ENCODE data around the gene TBX4. TPM values are rescaled to one million over a fixed set of nuclear protein-coding genes. Genes with fewer than 3 reads are reported as not detected.

Gene TBX4
- total RNA-seq, 4 donors from 2014 or later = not detected

DNA sequence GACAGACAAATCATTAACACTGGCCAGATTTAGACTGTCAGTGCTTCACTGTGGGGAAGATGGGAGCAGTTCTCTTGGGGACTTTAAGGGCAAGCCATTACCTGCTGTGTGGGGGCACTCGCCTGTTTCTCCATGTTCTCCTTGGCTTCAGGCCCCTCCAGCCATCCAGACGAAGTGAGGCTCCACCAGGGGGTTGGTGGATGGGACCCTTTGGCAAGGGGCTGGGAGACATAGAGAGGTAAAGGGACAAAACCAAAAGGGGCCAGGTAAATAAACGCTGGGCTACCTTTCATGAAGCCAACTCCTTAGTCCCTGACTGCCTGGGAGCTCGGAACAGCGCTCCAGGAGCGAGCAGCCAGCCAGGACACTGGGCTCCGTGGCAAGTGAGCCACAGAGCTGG, 14.0 kb downstream of the TBX4 start:
- DNase-seq = peak in 2 of 3 donors; percentile 32 to 34
- Histone ChIP-seq H3K27me3 (peaks cover 0 to 15% of the 10 kb centered on the region in 2 donors), H3K4me3 (no peak overlapping the region), H3K27ac (no peak overlapping the region), H3K9me3 (no peaks in the 10 kb centered on the region), H3K36me3 (no peaks in the 10 kb centered on the region), H3K4me1 (peaks cover 0 to 13% (median 0%) of the 10 kb centered on the region in 4 donors)
- no peak for TF ChIP-seq POLR2A (IDR thresholded peaks at IDR 0.05)
- TF ChIP-seq, protein P1, sequence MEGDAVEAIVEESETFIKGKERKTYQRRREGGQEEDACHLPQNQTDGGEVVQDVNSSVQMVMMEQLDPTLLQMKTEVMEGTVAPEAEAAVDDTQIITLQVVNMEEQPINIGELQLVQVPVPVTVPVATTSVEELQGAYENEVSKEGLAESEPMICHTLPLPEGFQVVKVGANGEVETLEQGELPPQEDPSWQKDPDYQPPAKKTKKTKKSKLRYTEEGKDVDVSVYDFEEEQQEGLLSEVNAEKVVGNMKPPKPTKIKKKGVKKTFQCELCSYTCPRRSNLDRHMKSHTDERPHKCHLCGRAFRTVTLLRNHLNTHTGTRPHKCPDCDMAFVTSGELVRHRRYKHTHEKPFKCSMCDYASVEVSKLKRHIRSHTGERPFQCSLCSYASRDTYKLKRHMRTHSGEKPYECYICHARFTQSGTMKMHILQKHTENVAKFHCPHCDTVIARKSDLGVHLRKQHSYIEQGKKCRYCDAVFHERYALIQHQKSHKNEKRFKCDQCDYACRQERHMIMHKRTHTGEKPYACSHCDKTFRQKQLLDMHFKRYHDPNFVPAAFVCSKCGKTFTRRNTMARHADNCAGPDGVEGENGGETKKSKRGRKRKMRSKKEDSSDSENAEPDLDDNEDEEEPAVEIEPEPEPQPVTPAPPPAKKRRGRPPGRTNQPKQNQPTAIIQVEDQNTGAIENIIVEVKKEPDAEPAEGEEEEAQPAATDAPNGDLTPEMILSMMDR (IDR thresholded peaks at IDR 0.05) = no peak

GRCh38 chr17:61467416-61468262, 15.4 kb downstream of the TBX4 start:
- no peak for TF ChIP-seq POLR2A (IDR thresholded peaks at IDR 0.05)
- TF ChIP-seq, protein P1 (IDR thresholded peaks at IDR 0.05) = no peak
- Histone ChIP-seq H3K4me3 (no peak overlapping the region), H3K9me3 (no peaks in the 10 kb centered on the region), H3K36me3 (no peaks in the 10 kb centered on the region), H3K27me3 (peaks cover 0 to 4% of the 10 kb centered on the region in 2 donors), H3K4me1 (no peaks in the 10 kb centered on the region), H3K27ac (no peak overlapping the region)
- peak in 2 of 3 donors; percentile 30 to 45 for DNase-seq

DNA sequence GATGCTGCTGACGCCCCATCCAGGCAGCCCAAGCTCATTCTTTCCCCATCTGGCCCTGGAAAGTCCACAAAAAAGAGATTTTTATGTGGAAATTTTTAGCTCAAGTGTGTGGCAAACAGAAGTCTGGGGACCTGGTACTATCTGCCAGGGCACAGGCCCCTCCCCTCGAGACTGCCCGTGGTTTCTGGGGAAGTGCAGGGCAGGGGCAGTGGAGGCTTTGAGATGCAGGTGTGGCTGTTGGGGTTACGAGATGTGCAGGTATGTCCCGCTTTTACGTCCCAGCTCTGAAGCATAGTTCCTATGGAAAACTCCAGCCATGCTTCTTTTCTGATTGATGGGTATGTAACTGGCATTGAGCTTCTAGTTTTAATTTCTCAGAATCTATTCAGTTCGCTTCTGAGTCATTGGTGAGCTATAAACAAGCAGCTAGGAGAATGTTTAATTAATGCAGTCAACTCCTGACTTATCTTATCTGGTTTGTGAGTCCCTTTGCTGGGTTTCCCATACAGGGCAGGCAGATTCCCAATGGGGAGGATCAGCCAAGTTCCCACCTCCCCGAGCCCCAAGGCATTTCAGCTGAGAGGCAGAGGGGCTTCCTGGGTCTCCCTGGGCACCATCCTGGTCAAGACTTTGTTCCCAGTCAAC, 16.2 kb downstream of the TBX4 start:
- Histone ChIP-seq H3K36me3 (no peaks in the 10 kb centered on the region), H3K27me3 (no peaks in the 10 kb centered on the region), H3K27ac (no peak overlapping the region), H3K4me3 (no peak overlapping the region), H3K4me1 (no peaks in the 10 kb centered on the region), H3K9me3 (no peaks in the 10 kb centered on the region)
- TF ChIP-seq, protein P1 (IDR thresholded peaks at IDR 0.05) = no peak
- no peak for TF ChIP-seq POLR2A (IDR thresholded peaks at IDR 0.05)
- peak in 2 of 3 donors; percentile 22 to 28 for DNase-seq

DNA sequence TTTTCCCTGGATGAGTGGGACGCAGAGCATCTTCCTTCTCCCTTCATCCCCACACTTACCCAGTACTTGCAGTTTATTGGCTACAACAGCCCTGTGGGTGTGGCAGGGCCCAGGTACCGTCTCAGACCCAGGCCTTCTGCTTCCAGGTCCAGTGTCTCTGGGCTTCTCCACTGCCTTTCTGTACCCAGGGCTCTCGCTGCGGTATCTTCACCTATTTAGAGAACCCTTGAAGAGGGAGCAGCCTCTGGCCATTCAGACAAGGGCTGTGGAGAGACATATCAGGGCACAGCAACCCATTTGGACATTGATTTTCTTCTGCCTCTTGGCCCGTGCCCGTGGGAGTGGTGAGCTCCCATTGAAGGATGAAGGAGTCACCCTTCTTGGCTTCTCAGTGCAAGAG, 17.3 kb downstream of the TBX4 start:
- H3K36me3 ChIP-seq = no peaks in the 10 kb centered on the region
- no peaks in the 10 kb centered on the region for H3K4me1 ChIP-seq
- TF ChIP-seq POLR2A (IDR thresholded peaks at IDR 0.05) = no peak
- TF ChIP-seq, protein P1 (IDR thresholded peaks at IDR 0.05) = no peak
- H3K27me3 ChIP-seq = no peaks in the 10 kb centered on the region
- no peak overlapping the region for H3K27ac ChIP-seq
- H3K4me3 ChIP-seq = no peak overlapping the region
- H3K9me3 ChIP-seq = no peaks in the 10 kb centered on the region
- peak in 2 of 3 donors; percentile 10 to 38 for DNase-seq

- H3K4me1 ChIP-seq = no peaks in the 10 kb centered on the region
- no peaks in the 10 kb centered on the region for H3K27me3 ChIP-seq
- no peak overlapping the region for H3K27ac ChIP-seq
- peak in 1 of 3 donors; percentile 15 for DNase-seq
- no peak overlapping the region for H3K4me3 ChIP-seq
- H3K36me3 ChIP-seq = no peaks in the 10 kb centered on the region
- no peak for TF ChIP-seq POLR2A (IDR thresholded peaks at IDR 0.05)
- TF ChIP-seq, protein P1 (IDR thresholded peaks at IDR 0.05) = no peak
- no peaks in the 10 kb centered on the region for H3K9me3 ChIP-seq
These were observed 17.7 kb downstream of the TBX4 start for GRCh38 chr17:61469949-61470348.

Data from Peyer's patch (tissue), 4 donors.